Measurements from ENCODE around the gene MYH4. TPM values are rescaled to one million over a fixed set of nuclear protein-coding genes. Genes with fewer than 3 reads are reported as not detected.

The MYH4 gene
- total RNA-seq, 1 donor from 2014 or later = not detected

DNA sequence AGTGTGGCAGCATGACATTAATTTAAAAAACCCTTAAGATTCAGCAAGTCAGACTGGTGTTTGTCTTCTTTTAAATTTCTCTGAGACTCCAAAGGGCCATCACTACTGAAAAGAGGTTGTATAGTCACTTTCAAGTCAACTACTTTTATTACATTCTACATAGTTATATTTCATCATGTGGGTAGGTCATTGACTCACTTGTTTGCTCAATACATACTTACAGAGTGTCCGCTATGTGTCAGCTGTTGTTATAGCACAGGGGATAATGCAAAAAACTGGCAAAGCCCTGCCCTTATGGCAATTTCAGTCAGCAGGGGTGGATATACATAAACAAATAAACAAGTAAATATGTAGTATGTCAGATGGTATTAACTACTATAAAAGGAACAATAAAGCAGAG lies 2.5 kb upstream of the MYH4 start:
- no peaks in the 10 kb centered on the region for H3K27me3 ChIP-seq (ENCODE audit: low read depth)
- intact Hi-C loops (cut with micrococcal nuclease) = no loop called here
- no peak overlapping the region for H3K4me3 ChIP-seq
- H3K4me1 ChIP-seq = no peaks in the 10 kb centered on the region
- H3K27ac ChIP-seq (replicated peaks) = no peak overlapping the region
- H3K36me3 ChIP-seq = no peaks in the 10 kb centered on the region
- no peak for DNase-seq
- no peaks in the 10 kb centered on the region for H3K9me3 ChIP-seq (replicated peaks)
- no peak for TF ChIP-seq CTCF (IDR thresholded peaks at IDR 0.05; ENCODE audit: borderline replicate concordance)

DNA sequence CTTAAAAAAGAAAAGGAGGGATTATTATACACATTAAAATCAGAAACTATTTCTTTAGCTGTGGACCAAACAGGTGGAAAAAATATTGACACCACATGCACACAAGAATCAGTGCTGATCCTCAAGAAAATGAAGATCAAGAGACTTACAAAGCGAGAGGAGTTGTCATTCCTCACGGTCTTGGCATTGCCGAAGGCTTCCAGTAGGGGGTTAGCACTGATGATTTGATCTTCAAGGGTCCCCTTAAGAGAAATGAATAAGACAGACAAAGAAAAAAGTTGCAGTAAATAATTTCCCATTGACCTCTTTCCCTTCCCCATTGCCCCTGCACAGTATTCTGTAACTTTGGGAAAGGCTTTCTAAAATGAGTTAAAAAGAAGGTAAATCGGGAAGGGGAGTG lies 6.0 kb downstream of the MYH4 start:
- no peak for DNase-seq
- TF ChIP-seq CTCF (IDR thresholded peaks at IDR 0.05; ENCODE audit: borderline replicate concordance) = no peak
- Histone ChIP-seq H3K4me1 (no peaks in the 10 kb centered on the region), H3K27me3 (ENCODE audit: low read depth) (peaks cover 16% of the 10 kb centered on the region), H3K36me3 (no peaks in the 10 kb centered on the region), H3K4me3 (no peak overlapping the region), H3K27ac (replicated peaks) (no peak overlapping the region), H3K9me3 (replicated peaks) (no peaks in the 10 kb centered on the region)
- intact Hi-C loops (cut with micrococcal nuclease) = no loop called here

GRCh38 chr17:10460062-10460461 lies 9.3 kb downstream of the MYH4 start:
- intact Hi-C loops (cut with micrococcal nuclease) = no loop called here
- no peaks in the 10 kb centered on the region for H3K36me3 ChIP-seq
- H3K9me3 ChIP-seq (replicated peaks) = no peaks in the 10 kb centered on the region
- no peak for DNase-seq
- no peak overlapping the region for H3K4me3 ChIP-seq
- no peaks in the 10 kb centered on the region for H3K4me1 ChIP-seq
- no peak for TF ChIP-seq CTCF (IDR thresholded peaks at IDR 0.05; ENCODE audit: borderline replicate concordance)
- no peak overlapping the region for H3K27ac ChIP-seq (replicated peaks)
- H3K27me3 ChIP-seq (ENCODE audit: low read depth) = peaks cover 16% of the 10 kb centered on the region

GRCh38 chr17:10458701-10459100 lies 10.7 kb downstream of the MYH4 start:
- H3K4me1 ChIP-seq = no peaks in the 10 kb centered on the region
- intact Hi-C loops (cut with micrococcal nuclease) = no loop called here
- no peak for TF ChIP-seq CTCF (IDR thresholded peaks at IDR 0.05; ENCODE audit: borderline replicate concordance)

GRCh38 chr17:10457952-10458351 lies 11.4 kb downstream of the MYH4 start:
- no peak overlapping the region for H3K27ac ChIP-seq (replicated peaks)
- no peak for TF ChIP-seq CTCF (IDR thresholded peaks at IDR 0.05; ENCODE audit: borderline replicate concordance)
- no peaks in the 10 kb centered on the region for H3K4me1 ChIP-seq
- H3K36me3 ChIP-seq = no peaks in the 10 kb centered on the region
- DNase-seq = no peak
- no peaks in the 10 kb centered on the region for H3K9me3 ChIP-seq (replicated peaks)
- intact Hi-C loops (cut with micrococcal nuclease) = no loop called here
- H3K4me3 ChIP-seq = no peak overlapping the region
- H3K27me3 ChIP-seq (ENCODE audit: low read depth) = peaks cover 16% of the 10 kb centered on the region

More at GRCh38 chr17:10458701-10459100, 10.7 kb downstream of the MYH4 start:
- Histone ChIP-seq H3K36me3 (no peaks in the 10 kb centered on the region), H3K27ac (replicated peaks) (no peak overlapping the region), H3K4me3 (no peak overlapping the region), H3K27me3 (ENCODE audit: low read depth) (peaks cover 16% of the 10 kb centered on the region), H3K9me3 (replicated peaks) (no peaks in the 10 kb centered on the region)
- no peak for DNase-seq

Data from left ventricle myocardium inferior (tissue), 1 donor.